Dedifferentiated amniotic fluid mesenchymal stem cell (primary cell): ENCODE measurements around the gene KCTD1.
A peak's percentile ranks its signal among the peaks of the same experiment; 100 is the strongest.

Source experiments
- DNase-seq: peaks from one replicate; pipeline ENCODE4 v3.0.0-alpha.2; 2016; ENCODE audit errors: extremely low spot score

KCTD1 gene

DNA sequence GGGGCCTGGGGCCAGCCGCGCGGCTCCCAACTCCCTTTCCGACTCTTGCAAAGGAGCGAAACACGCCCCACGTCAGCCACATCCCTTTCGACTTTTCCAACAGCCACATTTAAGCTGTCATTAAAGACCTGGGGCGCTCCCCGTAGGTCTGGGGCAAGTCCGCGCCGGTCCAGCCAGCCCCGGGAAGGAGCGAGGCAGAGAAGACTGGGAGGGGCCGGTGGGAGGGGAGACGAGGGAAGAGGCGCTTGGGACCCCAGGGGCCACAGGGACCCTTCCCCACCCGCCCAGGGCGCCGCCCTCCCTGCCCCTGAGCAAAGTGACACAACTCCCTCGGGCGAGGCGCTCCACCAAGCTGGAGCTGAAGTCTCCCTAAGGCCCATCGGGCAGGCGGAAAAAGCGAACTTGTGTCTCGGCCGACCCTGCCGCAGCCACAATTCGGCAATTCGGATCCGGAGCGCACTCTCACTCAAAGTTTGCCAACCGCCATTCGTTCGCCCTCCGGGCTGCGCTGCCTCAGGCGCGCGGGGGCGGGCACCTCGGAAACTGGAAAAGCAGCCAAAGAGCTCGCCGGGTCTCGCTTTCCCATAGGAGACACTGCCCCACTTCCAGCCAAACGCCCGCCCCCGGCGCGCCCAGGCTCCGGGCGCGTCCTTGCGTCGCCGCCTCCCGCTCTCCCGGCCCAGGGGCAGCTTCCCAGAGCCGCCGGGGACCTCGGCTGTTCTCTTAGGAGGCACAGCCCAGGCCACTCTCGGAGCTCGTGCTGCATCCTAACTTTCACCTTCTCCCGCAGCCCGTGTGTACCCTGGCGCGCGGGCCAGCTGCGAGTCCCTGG lies 1.1 kb upstream of the KCTD1 start:
- DNase-seq = peak; percentile 32

DNA sequence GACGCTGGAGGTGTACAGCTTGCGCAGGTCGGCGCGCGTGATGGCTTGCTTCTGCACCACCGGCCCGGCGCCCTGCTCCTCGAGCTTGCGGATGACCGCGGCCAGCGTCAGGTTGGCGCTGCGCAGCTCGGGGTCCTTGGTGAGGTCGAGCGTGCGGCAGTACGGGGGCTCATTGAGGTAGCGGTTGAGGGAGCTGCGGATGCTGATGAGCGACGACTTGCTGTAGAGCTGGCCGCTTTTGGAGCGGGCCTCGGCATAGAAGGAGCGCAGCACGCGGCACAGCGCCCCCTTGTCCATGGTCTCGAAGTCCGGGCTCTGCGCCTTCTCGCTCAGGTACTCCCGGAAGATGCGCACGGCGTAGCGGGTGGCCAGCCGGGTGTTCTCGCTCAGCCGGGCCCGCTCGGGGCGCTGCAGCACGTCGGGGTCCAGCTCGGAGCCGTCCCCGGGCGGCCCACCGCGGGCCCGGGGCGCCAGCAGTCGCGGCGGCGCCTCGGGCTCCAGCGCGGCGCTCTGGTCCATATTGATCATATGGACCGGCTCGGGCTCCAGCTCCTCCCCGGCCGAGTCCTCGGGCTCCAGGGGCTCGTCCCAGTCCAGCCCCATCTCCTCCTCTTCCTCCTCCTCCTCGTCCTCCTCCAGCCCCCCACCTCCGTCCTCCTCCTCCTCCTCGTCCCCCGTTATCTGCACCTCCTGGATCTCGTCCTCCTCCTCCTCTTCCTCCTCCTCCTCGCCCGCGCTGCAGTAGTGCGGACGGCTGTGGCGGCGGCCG lies 523 bp downstream of the KCTD1 start:
- peak; percentile 44 for DNase-seq

DNA sequence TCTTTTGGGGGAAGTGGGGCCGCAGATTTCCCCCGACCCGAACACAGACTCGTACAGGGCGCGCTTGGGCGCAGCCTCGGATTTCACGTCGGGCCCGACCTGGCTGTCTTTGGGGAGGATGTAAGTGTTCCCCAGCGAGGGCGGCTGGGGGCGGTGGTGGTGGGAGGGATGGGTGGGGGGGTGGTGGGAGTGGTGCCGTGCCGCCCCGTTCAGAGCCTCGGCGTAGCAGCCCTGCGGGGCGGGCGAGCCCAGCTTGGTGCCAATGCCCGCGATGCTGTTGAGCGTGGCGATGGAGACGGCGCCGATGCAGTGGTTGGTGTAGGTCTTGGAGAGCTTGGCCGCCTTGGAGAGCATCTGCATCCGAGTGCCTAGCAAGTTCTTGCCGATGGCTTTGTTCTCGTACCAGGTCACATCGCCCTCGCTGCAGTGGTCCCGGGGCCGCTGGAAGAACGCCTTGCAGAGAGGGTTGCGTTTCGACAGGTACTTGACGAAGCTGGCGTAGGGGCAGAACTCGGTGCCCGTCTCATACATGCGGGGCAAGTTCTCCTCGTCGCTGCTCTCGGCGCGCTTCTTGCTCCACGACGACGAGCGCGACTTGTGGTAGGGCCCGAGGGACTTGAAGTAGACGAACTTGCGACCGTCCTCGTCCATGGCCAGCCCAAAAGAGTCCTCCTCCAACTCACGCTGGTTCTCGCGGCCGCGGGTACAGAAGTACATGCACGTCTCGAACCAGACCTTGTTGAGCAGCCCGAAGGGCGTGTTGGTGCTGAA lies 1.3 kb downstream of the KCTD1 start:
- no peak for DNase-seq

DNA sequence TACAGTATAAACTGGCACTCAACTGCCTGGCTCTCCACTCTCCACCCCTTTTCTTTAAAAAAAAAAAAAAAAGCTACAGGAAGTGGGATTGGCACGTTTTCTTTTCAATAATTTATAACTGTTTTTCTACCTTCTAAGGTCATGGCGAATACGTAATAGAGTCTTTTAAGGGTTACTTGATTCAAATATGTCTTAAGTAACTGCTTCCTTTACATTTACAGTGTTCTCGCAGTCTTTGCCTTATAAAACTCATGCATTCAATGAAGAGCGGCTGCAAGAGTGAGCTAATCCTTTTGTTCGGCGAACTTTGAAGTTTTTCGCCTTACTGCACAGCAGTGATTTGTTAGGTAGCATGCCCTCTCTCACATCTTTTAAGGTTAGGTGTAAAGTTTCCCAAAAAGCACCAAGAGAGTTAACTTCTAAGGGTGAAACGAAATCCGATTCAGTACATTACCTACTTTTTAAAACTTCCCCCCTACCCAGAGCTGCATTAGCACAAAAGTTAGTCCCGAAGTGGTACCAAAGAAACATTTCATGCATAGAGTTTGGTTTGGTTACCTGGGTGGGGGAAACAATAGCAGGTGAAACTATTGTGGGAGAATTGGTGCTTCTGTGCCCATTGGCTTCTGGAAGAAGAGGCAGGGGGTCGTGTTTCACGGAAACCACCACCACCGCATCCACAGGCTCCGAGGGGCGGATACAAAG lies 2.0 kb downstream of the KCTD1 start:
- DNase-seq = no peak

DNA sequence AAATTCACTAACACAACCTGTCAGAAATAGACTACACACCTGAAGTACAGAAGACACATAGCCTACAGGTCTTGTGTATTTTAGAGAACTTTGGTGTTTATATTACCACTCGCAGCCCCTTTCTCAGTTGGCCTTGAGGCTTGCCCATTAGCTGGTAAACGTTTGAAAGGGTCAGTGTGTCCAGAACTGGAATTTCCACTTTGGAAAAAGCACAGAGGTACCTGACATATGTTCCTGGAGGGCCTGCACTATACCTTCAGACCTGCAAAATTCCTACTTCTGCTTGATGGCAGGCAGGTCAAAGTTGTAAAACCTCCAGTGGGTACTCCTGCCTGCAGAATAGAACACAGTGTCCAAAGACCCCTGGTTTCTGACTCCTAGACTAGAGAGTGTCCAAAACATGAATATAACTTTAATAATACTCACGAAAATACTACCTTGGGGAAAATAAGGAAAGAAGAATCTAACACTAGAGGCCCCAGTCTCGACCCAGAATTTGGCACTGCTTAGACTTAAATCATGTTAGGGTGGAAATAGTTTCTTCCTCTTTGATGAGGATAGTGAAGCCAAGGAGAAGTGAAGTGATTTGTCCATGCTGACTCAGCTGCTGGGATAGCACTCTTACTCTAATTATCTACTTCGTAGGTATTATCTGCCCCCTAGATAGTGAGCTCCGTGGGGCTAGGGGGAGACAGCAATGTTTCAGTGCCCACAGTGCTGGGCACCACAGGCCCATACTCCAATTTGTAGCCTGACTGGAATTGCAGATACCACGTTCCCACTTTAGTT lies 2.8 kb downstream of the KCTD1 start:
- no peak for DNase-seq

DNA sequence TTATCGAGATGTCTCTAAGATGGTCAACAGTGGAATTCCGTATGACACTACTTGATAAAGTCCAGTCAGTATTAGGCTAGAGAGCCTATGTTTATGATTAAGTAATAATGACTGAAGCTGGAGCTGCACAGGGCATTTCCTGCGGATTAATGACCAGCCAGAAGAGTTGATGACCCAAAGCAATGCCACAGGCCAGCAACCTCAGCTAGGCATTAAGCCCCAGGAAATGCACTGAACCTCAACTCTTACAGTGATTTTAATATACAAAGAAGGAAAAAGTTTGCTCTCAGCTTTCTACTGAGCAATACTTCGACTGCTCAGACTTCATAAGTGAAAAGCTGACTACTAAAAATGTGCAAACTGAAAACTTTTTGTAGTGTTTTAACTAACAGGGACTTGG lies 3.9 kb downstream of the KCTD1 start:
- DNase-seq = no peak

DNA sequence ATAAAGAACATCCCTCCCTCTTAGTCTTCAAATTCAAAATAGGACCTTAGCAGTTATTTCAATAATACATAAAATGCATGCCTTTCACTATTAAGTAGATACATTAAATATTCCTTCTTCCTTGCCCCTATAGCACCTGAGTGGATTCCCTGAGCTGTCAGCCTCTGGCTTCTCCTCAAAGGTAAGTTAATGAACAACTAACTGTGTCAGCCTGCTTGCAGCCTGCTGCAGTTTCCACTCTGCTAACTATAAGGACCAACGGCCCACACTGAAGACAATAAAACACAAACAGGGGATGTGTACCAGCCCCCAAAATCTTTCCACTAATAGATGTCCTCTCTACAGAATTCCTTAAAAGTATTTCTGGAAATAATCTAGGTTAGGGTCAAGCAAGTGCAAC lies 5.0 kb downstream of the KCTD1 start:
- DNase-seq = no peak

DNA sequence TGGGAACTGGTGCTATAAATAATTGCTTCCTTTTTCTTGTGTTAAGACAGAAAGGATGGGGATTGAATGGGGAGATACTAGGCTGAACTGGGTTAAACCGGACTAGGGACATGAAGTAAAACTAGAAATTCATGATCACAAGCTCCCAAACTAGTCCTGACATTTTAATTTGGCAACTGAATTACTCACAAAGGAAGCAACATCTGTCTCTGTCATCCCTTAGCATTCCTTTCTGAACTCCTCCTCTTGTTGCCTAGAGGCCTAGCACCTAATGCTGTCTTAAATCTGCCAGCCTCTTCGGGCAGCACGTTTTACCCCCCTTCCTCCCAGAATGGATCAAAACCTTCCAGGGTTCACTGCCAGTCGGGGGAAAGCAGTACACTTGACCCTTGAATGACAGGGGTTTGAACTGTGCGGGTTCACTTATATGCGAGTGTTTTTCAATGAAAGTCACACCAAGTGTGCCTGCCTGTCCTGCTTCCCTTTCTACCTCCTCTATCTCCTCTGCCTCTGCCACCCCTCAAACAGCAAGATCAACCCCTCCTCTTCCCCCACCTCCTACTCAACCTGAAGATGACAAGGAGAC lies 8.2 kb downstream of the KCTD1 start:
- DNase-seq = peak; percentile 36

DNA sequence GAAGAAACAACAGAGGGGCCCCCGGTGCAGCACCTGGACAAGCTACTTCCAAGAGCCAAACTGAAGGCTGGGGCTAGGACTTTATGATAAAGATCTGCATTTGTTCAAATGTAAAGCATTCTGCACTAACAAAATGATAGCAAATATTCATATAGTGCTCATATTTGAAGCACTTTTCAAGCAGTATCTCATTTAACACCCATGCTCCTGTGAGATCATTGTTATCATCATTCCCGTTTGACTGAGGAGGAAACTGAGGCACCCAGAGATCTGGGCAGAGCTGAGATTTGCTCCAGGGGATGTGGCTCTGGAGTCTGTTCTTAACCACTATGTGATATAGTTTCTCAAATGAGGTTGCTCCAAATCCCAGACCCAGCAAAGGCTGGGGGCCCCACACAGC lies 9.8 kb downstream of the KCTD1 start:
- no peak for DNase-seq

DNA sequence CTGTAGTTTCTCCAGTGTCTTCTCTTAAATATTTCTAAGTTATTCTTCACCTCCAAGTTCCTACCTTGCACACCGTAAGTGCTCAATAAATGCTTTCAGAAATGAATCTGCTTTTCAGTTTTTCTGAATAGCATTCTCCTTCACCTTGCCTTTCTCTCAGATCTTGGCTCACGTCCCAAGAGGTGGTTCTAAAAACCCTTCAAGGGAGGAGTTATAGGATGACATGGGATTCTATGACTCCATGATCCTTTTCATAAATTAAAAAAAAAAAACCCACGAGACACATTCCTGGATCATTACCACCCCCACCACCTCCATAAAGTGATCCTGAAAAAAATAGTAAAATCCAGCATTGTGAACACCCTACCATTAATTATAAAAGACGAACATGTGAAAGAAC lies 11.7 kb downstream of the KCTD1 start:
- no peak for DNase-seq

DNA sequence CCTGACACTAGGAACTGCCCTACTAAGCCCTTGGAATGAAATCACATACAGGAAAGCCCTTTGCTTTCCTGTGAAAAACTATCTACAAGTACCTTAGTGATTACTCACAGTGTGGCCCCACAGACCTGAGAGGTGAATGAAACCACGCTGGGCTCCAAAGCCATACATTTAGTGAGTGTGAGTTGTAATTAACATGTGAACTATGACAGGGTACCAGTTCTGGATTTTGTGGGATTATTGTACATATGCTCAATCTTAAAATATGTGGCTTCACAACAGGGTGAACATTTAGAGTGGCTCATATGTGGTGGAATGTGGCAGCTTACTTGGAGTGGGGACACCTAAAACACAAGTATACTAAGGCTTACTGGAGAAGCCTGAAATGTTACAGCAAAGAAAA lies 12.3 kb downstream of the KCTD1 start:
- DNase-seq = no peak

DNA sequence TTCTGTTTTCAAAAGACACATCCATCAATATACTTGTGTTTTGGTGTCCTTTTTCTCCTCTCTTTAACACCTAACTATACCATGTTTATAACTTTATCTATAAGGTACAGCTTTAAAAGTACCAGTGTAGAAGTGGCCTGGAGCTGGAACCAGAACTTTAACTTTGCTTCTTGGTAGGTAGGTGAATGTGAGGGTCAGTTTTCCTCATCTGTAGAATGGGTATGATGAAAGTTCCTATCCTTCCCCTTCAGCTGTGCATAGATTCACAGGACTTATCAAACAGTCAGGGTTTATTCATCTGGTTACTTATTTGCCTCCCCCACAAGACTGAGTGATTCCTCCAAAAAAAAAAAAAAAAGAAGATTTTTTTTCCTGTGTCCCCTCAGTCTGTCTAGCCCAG lies 12.7 kb downstream of the KCTD1 start:
- no peak for DNase-seq

DNA sequence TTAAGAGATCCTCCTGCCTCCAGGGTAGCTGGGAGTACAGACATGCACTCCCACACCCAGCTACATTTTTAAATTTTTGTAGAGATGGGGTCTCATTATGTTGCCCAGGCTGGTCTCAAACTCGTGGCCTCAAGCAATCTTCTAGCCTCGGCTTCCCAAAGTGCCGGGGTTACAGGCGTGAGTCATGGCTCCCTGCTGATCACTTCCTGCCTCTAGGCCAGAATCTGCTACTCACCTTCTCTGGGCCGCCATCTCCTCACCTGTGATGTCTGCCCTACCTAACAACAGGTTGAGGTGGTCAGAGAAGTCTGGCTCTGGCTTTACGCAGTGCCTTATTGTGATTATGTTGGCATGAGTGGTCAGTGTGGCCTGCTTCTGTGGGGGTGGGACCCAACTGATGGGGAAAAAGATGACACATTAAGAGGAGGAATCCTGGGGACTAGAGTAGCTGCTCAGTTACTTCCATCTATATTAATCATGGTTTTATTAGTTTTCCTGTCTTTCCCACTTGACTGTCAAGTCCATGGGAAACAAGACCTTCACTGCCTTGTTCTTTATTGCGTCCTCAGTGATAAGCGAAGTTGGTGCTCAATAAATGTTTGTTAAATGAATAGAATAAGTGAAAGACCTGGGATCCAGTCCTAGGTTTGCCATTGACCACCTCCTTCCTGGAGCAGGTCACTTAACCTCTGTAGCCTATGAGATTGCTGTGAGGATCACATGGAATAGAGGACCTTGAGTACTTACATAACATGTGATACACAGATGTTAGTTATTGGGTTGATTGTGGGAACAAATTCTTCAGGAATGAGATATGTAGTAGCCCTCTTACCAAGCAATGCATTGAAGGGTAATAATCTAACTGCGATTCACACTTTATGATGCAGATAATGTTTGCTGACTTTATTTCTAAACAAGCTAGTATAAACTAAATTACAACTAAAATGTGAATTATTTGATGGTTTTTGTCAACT lies 15.7 kb downstream of the KCTD1 start:
- DNase-seq = no peak

DNA sequence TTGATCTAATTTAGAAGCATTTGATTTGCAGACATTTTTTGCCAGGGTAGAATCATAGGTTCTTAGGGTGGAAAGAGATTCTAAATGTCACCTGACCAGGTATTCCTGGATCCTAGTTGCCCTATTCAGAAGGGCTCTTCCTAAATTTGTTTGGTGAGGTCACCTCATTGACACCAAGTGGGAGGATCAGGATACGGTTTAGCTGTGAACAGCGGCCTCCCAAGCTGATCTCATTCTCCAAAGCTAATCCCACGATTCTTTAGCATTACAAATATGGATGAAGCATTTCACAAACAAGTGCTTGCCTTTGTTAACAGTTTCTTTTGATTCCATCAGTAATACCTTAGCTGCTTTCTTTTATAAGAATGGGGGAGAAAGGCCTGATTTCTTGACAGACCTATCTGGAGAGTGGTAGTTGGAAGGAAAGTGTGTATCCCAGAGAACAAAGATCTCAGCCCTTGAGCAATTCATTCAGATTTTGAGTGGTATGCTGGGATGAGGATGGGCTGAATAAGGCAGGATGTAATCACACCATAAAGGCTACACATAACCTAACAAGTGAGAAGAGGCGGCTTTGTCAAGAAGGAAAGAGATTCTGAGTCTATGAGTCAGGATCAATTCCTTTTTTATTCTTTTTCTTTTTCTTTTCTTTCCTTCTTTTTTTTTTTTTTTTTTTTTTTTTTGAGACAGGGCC lies 16.6 kb downstream of the KCTD1 start:
- DNase-seq = no peak

DNA sequence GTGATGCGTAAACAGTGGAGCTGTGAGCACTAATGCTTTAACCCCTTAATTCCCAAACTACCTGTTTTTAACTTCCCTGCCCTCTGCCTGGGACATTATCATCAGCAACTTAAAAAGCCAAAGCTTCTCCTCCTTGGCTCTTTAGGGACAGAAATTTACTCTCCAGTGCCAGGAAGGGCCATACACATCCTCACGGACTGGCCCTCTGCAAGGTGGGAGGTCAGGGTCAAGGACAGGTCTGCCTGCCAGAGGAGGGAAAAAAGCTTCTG lies 21.5 kb downstream of the KCTD1 start:
- DNase-seq = no peak

DNA sequence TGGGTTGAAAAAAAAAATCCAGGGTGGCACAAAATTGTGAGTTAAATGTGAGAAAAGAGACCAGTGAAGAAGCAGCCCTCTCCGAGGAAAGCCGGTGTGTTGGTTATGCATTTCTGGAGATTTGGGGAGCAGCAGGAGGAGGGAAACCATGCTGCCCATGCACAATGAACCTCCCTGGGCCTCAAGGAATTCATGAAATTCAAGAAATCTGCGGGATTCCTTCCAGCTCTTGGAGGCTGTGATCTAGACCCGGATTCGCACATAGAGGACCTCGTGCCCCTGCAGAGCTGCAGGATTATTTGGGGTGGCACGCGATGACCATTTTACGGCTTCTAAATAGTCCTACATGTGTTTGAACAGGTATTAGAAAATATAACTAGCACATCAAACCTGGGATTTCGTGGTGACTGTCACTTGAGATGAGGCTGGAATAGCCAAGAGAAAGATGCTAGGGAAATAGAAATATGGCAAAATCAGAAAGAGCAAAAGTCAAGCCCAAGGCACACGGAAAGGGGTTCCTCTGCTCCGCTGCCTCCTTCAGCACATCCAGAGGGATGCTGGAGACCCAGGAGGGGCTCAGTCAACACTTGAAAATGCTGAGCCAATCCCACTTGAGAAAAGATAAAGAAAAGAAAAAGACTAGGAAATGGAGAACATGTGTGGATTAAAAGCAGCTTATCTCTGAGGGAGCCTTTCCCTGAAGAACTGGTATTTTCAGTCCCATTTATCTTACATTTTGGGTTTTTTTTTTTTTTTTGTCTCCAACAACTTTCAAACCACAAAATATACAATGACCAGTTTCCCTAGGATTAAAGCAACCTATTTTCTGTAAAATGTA lies 22.0 kb downstream of the KCTD1 start:
- DNase-seq = peak; percentile 33

DNA sequence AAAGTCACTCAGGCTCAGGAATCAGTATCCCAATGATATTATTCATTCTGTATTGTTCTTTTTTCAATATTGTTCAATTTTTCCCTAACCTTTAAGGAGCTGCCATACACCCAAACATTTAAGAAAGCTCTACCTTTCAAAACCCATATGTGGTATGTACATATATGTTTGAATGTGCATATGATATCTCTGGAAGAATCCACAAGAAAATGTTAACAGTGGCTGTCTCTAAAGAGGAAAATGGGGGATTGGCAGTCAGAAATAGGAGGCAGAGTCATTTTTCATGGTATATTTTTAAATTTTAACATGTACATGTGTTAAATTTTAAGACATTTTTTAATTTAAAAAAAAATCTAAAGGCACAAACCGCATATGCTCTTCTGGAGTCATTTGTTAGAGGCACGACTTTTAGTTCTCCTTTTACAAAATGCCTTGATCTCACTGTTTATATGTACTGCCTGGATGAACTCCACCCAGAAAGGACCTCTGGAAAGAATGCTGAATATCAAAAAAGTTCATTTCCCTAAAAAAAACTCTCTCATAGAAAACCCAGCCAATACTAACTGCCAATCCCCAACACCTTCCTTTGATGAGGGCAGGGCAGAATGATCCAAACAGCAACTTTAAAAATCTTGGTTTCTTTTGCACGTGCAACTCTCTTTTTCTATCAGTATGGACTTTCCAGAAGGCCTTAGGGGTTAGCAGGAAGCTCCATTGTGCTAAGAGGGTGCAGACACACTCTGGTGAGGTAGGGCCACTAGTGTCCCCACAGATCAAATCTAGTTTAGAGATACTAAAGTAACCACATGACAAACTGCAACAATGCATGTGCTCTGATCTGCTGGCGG lies 23.6 kb downstream of the KCTD1 start:
- DNase-seq = no peak
